Measurements from ENCODE around the gene ATP8A2. TPM values are rescaled to one million over a fixed set of nuclear protein-coding genes. Genes with fewer than 3 reads are reported as not detected.
"Not testable (repeated sequence)": the region's sequence is repeated elsewhere in the genome, so short reads cannot be mapped to it uniquely, and the experiment has no call there.

Gene ATP8A2
- total RNA-seq, 2 experiments from 2014 or later: 0.22 to 0.24 TPM

- CTCF ChIA-PET: no interaction called here
- peaks cover 14% of the 10 kb centered on the region for H3K4me1 Mint-ChIP-seq (ENCODE audit: low read depth)
- no peaks in the 10 kb centered on the region for H3K27me3 Mint-ChIP-seq (ENCODE audit: low read depth)
- H3K27ac Mint-ChIP-seq: no peak overlapping the region
- H3K9me3 Mint-ChIP-seq: no peaks in the 10 kb centered on the region
- intact Hi-C loops (cut with micrococcal nuclease): no loop called here
- DNase-seq: no peak
- H3K36me3 Mint-ChIP-seq (ENCODE audit: low read depth): no peaks in the 10 kb centered on the region
- H3K4me3 Mint-ChIP-seq: no peak overlapping the region
Measured at GRCh38 chr13:25771641-25772478, 400.1 kb downstream of the ATP8A2 start.

- intact Hi-C loops (cut with micrococcal nuclease); H3K9me3 Mint-ChIP-seq; H3K27ac Mint-ChIP-seq; H3K27me3 Mint-ChIP-seq (ENCODE audit: low read depth); DNase-seq; CTCF ChIA-PET; H3K4me3 Mint-ChIP-seq; H3K36me3 Mint-ChIP-seq (ENCODE audit: low read depth): not testable (repeated sequence)
- H3K4me1 Mint-ChIP-seq (ENCODE audit: low read depth): peaks cover 14% of the 10 kb centered on the region
Measured at GRCh38 chr13:25772534-25772933, 400.8 kb downstream of the ATP8A2 start.

GRCh38 chr13:25774056-25774455 lies 402.3 kb downstream of the ATP8A2 start:
- H3K9me3 Mint-ChIP-seq; DNase-seq; H3K4me3 Mint-ChIP-seq; H3K27ac Mint-ChIP-seq; H3K36me3 Mint-ChIP-seq (ENCODE audit: low read depth); CTCF ChIA-PET; H3K27me3 Mint-ChIP-seq (ENCODE audit: low read depth); intact Hi-C loops (cut with micrococcal nuclease): not testable (repeated sequence)
- H3K4me1 Mint-ChIP-seq (ENCODE audit: low read depth): peaks cover 14% of the 10 kb centered on the region

- Mint-ChIP-seq H3K4me1 (ENCODE audit: low read depth) (peaks cover 14% of the 10 kb centered on the region), H3K27me3 (ENCODE audit: low read depth) (no peaks in the 10 kb centered on the region), H3K4me3 (no peak overlapping the region), H3K9me3 (no peaks in the 10 kb centered on the region), H3K36me3 (ENCODE audit: low read depth) (no peaks in the 10 kb centered on the region), H3K27ac (no peak overlapping the region)
- DNase-seq: no peak
- CTCF ChIA-PET: interaction anchor here (0.7 kb wide), 2 partner anchors 15 to 29 kb away, joined by 3 to 4 read pairs; no protein-coding TSS in a partner anchor
- intact Hi-C loops (cut with micrococcal nuclease): no loop called here
Measured at GRCh38 chr13:25775275-25775674, 403.5 kb downstream of the ATP8A2 start.

DNA sequence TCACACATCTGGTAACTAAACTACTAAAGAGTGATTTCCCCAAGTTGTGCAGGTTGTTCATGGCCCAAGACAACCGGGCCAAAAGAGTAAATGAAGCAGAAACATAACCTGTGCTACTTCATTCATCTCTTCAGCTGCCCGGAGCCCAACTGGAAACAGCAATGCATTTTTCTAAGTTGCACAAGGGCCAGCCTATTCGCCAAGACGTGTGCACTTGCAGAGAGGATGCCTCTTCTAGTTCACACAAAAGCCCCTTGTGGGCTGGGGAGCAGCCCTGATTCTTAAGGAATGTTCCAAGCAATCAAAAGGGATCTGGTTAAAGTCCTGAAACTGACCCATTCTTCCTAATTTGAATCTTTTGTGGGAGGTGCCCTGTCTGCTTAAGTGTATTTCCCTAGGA lies 404.2 kb downstream of the ATP8A2 start:
- H3K9me3 Mint-ChIP-seq: no peaks in the 10 kb centered on the region
- no peak overlapping the region for H3K4me3 Mint-ChIP-seq
- CTCF ChIA-PET: no interaction called here
- intact Hi-C loops (cut with micrococcal nuclease): no loop called here
- H3K27ac Mint-ChIP-seq: no peak overlapping the region
- no peaks in the 10 kb centered on the region for H3K27me3 Mint-ChIP-seq (ENCODE audit: low read depth)
- no peak for DNase-seq
- no peaks in the 10 kb centered on the region for H3K36me3 Mint-ChIP-seq (ENCODE audit: low read depth)
- H3K4me1 Mint-ChIP-seq (ENCODE audit: low read depth): peaks cover 12% of the 10 kb centered on the region

DNA sequence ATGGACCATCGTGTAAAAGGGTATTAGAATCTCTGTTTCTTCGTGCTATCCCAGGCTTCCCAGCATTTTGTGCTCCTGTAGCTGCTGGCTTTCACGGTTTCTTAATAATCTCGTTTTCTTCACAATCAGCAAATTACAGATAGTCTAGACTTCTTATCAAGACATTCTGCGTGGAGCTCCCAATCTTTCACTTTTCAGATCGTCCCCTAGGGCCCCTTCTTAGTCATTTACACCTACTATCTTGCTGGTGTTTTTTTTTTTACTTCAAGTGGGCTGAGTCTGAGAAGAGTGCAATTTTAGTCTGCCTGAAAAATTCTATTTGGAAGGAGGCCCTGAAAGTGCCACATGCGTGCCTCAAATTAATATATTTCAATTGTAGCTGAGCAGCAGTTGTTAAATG lies 404.9 kb downstream of the ATP8A2 start:
- no peaks in the 10 kb centered on the region for H3K36me3 Mint-ChIP-seq (ENCODE audit: low read depth)
- no peak overlapping the region for H3K27ac Mint-ChIP-seq
- DNase-seq: no peak
- no peak overlapping the region for H3K4me3 Mint-ChIP-seq
- intact Hi-C loops (cut with micrococcal nuclease): no loop called here
- no peaks in the 10 kb centered on the region for H3K27me3 Mint-ChIP-seq (ENCODE audit: low read depth)
- CTCF ChIA-PET: no interaction called here
- H3K9me3 Mint-ChIP-seq: no peaks in the 10 kb centered on the region
- H3K4me1 Mint-ChIP-seq (ENCODE audit: low read depth): peaks cover 4% of the 10 kb centered on the region

GRCh38 chr13:25777509-25777908 lies 405.7 kb downstream of the ATP8A2 start:
- H3K9me3 Mint-ChIP-seq: no peaks in the 10 kb centered on the region
- no peak overlapping the region for H3K4me3 Mint-ChIP-seq
- no peak overlapping the region for H3K27ac Mint-ChIP-seq
- no peaks in the 10 kb centered on the region for H3K4me1 Mint-ChIP-seq (ENCODE audit: low read depth)
- intact Hi-C loops (cut with micrococcal nuclease): no loop called here
- H3K27me3 Mint-ChIP-seq (ENCODE audit: low read depth): no peaks in the 10 kb centered on the region
- no peak for DNase-seq
- CTCF ChIA-PET: no interaction called here
- H3K36me3 Mint-ChIP-seq (ENCODE audit: low read depth): no peaks in the 10 kb centered on the region

DNA sequence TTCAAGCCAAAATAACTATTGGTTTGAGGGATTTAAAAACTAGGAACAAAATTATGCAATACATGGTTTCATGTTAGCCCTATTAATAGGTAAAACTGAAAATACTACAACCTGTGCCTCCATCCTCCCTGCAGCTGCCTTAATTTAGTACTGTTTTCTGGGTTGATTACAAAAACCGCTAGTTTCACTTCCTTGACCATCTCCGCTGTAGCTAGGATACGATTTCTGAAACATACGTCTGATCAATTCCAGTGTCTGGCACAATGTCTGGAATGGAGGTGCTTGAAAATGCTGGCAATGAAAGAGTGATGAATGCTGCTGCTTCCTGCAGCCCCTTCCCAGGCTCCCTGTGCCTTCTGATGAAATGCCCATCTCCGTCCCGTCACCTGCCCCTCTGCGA lies 406.6 kb downstream of the ATP8A2 start:
- DNase-seq: no peak
- Mint-ChIP-seq H3K27me3 (ENCODE audit: low read depth) (no peaks in the 10 kb centered on the region), H3K36me3 (ENCODE audit: low read depth) (no peaks in the 10 kb centered on the region), H3K9me3 (no peaks in the 10 kb centered on the region), H3K4me1 (ENCODE audit: low read depth) (no peaks in the 10 kb centered on the region), H3K27ac (no peak overlapping the region), H3K4me3 (no peak overlapping the region)
- CTCF ChIA-PET: no interaction called here
- intact Hi-C loops (cut with micrococcal nuclease): no loop called here

DNA sequence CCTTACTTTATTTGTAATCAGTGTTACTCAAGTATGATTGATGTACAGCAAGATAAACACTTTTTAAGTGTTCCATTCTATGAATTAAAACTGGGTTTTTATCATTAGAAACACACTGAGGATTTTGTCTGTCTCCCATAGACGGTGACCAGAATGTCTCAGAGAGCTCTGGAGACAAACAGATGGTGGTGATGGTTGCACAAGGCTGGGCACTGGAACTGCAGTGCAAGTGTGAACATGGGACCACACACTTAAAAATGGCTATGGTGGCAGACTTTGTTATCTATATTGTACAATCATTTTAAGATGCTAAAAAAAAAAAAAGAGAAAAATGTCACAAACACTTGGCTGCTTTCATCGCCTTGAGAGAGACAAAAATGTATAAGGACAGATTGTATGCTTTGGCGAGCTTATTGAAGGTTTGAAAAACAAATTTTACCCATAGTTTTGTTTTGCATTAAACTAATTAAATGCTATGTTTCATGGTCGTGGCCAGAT lies 407.1 kb downstream of the ATP8A2 start:
- CTCF ChIA-PET: interaction anchor here (0.6 kb wide), 1 partner anchor 26 kb away, joined by 3 read pairs; no protein-coding TSS in a partner anchor
- H3K4me1 Mint-ChIP-seq (ENCODE audit: low read depth): no peaks in the 10 kb centered on the region
- H3K4me3 Mint-ChIP-seq: no peak overlapping the region
- no peaks in the 10 kb centered on the region for H3K36me3 Mint-ChIP-seq (ENCODE audit: low read depth)
- no peaks in the 10 kb centered on the region for H3K9me3 Mint-ChIP-seq
- H3K27ac Mint-ChIP-seq: no peak overlapping the region
- no peaks in the 10 kb centered on the region for H3K27me3 Mint-ChIP-seq (ENCODE audit: low read depth)
- no peak for DNase-seq
- intact Hi-C loops (cut with micrococcal nuclease): no loop called here

DNA sequence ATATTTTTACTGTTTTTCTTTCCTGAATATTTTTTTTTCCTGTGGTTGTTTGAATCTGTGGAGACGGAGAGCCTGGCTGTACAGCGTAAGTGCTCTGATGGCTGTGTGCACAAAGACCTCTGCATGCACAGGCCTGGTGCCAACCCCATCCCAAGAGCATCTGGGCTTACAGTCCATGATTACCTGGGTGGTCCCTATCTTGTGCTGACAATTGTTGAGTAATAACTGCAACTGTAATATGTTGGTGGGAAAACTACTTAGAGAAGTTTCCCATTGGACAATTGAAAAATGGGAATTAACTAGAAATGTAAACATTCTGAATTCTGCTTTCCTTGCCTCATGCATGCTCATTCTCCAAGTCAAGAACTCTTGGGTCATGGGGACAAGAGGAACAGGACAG lies 411.3 kb downstream of the ATP8A2 start:
- DNase-seq: no peak
- no peaks in the 10 kb centered on the region for H3K27me3 Mint-ChIP-seq (ENCODE audit: low read depth)
- H3K4me3 Mint-ChIP-seq: no peak overlapping the region
- no peaks in the 10 kb centered on the region for H3K36me3 Mint-ChIP-seq (ENCODE audit: low read depth)
- no peaks in the 10 kb centered on the region for H3K4me1 Mint-ChIP-seq (ENCODE audit: low read depth)
- CTCF ChIA-PET: no interaction called here
- no peaks in the 10 kb centered on the region for H3K9me3 Mint-ChIP-seq
- intact Hi-C loops (cut with micrococcal nuclease): no loop called here
- no peak overlapping the region for H3K27ac Mint-ChIP-seq

- DNase-seq: no peak
- Mint-ChIP-seq H3K27ac (no peak overlapping the region), H3K9me3 (no peaks in the 10 kb centered on the region), H3K27me3 (ENCODE audit: low read depth) (no peaks in the 10 kb centered on the region), H3K4me3 (no peak overlapping the region), H3K36me3 (ENCODE audit: low read depth) (no peaks in the 10 kb centered on the region), H3K4me1 (ENCODE audit: low read depth) (no peaks in the 10 kb centered on the region)
- CTCF ChIA-PET: no interaction called here
- intact Hi-C loops (cut with micrococcal nuclease): no loop called here
Measured at GRCh38 chr13:25783601-25784024, 411.8 kb downstream of the ATP8A2 start.

- H3K36me3 Mint-ChIP-seq (ENCODE audit: low read depth): no peaks in the 10 kb centered on the region
- H3K9me3 Mint-ChIP-seq: no peaks in the 10 kb centered on the region
- H3K4me3 Mint-ChIP-seq: no peak overlapping the region
- CTCF ChIA-PET: no interaction called here
- H3K27me3 Mint-ChIP-seq (ENCODE audit: low read depth): no peaks in the 10 kb centered on the region
- intact Hi-C loops (cut with micrococcal nuclease): no loop called here
- no peak for DNase-seq
- no peaks in the 10 kb centered on the region for H3K4me1 Mint-ChIP-seq (ENCODE audit: low read depth)
- H3K27ac Mint-ChIP-seq: no peak overlapping the region
Measured at GRCh38 chr13:25784119-25784518, 412.3 kb downstream of the ATP8A2 start.

- H3K27ac Mint-ChIP-seq; H3K9me3 Mint-ChIP-seq; H3K27me3 Mint-ChIP-seq (ENCODE audit: low read depth); H3K4me1 Mint-ChIP-seq (ENCODE audit: low read depth); H3K4me3 Mint-ChIP-seq; CTCF ChIA-PET; H3K36me3 Mint-ChIP-seq (ENCODE audit: low read depth); DNase-seq; intact Hi-C loops (cut with micrococcal nuclease): not testable (repeated sequence)
Measured at GRCh38 chr13:25790137-25790536, 418.4 kb downstream of the ATP8A2 start.

All from activated naive CD4-positive, alpha-beta T cell treated with anti-CD3 and anti-CD28 coated beads for 36 hours (primary cell).